Fibroblast of peridontal ligament (primary cell): ENCODE results near the gene CTTN.

Experiments
- DNase-seq: peaks from one replicate; pipeline ENCODE4 v3.0.0-alpha.2; 2010; ENCODE audit errors: extremely low read depth

Gene CTTN

DNA sequence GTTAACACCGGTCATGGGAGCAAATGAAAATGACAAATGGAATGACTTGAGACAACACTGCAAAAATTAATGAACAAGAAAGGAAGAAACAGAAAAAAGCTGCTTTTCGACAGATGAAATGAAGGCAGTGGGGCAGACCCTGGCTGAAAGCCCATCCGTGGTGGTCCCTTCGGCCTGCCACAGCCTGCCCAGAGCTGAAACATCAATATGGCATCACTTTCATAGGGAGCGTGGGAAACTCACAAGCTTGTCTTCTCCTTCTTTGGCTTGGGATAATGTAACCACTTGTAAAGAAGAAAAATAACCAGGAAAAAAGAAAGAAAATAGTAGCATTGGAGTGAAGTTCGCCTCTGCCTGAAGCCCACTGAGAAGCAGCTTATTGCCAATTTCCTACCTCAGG is 78.8 kb downstream of the CTTN start:
- DNase-seq = no peak

DNA sequence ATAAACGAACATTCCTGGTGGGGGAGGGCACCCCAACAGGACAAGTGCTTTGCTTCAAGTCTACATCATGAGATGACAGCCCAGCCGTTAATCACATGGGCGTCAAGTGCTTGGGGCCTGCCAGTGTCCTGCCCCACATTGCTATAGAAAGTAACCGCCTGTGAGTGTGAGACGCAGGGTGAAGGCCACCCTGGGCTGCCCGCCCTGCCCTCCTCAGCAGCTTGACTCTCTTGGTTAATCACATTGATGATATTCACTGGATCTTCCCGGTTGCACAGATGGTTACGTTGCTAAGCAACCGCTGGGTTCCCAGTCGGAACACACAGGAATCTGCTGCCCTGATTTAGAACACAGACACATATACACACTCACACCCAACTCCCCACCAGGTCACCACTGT is 79.3 kb downstream of the CTTN start:
- DNase-seq = peak; percentile 25

DNA sequence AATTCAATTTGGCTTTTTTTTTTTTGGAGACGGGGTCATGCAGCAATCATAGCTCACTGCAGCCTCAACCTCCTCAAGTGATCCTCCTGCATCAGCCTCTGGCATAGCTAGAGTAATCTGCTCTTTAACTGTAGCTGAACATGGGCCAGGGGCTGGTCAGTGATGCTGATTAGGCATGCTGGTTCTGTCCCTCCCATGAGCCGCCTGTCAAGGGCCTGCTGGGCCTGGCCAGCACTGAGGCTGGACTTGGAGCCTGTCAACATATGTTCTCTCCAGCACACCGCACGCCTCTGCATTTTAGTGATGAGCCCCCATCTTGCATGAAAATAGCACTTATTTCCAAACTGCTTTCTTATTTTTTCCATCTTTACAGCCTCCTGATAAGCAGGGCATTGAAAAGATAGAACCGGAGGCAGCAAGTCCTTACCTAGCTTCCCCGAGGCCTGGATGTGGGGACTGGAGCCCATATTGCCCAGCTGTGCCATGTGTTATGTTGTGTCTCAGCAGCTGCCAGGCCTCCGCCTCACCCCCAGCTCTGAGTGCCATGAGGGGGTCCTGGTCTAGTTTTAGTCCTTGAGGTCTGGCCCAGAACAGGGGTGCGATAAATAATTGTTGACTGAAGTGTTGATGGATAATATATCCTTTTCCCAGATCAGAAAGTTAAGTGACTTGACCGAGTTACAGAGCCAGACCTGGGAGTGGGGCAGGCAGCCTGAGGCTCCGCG is 80.0 kb downstream of the CTTN start:
- no peak for DNase-seq

DNA sequence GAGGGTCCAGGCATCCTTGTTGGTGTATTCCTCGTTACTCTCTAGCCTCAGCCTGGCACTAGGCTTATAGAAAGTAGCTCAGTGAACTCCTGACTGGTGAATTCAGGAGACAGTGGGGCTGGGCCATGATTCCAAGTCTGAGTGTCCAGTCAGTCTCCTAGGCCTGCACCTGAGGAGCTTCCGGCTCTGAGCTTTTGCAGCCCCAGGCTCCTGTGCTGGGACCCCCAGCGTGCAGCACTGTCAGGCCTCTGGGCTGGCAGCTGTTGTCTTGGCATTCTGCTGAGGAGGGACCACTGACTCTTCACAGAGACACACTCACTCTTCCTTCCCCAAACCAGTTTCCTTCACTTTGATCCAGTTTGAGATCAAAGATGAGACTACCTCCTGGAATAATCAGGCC is 82.4 kb downstream of the CTTN start:
- no peak for DNase-seq

DNA sequence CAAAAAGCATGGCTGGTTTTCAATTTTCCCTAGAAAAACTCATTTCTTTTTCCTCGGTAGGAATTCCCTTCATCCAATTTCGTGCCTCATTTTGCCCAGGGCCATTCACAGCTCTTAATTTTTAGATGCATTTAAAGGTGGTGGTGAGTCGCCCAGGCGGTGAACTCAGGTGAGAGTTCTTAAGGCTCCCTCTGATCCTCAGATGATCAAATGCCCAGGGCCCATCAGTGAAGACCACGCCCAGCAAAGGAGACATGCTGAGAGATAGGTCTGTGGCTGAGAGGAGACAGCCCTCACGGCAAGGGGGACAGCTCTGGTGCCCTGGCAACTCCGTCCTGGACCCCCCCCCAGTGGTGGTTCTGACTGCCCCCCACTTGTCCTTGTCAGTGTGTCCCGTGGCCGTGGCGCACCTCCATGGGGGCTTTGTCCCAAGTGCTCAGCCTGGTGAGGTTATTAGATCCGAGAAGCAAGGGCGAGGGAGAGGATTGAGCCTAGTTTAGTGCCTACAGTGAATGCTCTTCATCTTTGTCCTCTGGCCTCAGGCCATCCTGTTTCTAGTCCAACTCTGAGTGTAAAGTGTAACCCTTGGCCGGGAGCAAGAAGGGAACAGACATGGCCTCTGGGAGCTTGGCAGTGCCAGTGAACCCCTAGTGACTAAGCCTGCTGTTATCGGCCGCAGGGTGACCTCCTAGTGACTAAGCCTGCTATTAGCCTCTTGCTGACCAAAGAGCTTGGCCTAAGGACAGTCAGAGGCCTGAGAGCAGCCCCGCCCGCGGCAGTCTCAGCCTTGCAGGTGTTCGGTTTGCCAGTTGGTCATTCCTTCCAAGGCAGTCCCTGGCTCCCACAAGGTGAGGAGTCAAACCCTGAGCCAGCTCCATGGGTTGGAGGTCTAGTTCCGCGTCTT is 83.5 kb downstream of the CTTN start:
- DNase-seq = peak; percentile 57

DNA sequence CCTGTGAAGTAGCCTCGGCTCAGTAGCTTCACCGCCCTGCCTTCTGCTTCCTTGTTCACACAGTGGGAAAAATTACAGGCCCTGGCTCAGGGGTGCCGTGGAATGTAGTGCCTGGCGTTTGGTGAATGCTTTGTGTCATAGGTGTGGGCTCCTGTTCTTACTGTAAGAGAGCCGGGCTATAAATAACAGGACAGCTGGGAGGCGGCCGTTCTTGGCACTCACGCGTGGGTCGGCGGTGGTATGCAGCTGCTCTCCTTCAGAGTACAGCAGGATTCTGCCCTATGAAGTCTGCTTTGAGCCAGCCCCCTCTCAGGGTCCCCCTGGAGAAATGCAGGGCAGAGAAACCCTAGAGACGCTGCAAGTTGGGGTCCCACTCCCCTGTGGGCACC is 84.2 kb downstream of the CTTN start:
- no peak for DNase-seq

DNA sequence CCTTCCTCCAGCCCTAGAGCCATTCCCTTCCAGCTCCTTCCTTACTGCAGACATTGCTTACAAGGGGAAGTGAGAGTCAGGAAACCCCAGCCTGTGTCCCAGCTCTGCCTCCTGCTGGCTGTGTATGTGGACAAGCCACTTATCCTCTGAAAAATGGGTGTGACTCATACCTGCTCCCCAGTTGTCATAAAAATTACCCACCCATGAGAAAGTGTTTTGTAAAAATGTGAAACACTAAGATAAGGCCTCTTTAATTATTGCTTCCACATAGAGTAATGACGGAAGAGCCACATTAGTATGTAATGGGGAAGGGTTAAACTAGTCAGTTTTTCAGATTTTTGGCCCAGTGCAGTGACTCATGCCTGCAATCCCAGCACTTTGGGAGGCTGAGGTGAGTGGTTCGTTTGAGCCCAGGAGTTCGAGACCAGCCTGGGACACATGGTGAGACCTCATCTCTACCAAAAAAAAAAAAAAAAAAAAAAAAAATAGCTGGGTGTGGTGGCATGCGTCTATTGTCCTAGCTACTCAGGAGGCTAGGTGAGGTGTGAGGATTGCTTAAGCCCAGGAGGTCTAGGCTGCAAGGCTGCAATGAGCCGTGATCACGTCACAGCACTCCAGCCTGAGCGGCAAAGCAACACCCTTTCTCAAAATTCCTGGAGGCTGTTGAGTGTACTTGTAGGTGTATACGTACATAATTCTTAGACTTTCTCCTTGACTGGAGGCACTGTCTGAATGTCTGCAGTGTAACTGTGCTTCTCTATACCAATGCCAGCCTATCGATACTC is 84.9 kb downstream of the CTTN start:
- peak; percentile 39 for DNase-seq

DNA sequence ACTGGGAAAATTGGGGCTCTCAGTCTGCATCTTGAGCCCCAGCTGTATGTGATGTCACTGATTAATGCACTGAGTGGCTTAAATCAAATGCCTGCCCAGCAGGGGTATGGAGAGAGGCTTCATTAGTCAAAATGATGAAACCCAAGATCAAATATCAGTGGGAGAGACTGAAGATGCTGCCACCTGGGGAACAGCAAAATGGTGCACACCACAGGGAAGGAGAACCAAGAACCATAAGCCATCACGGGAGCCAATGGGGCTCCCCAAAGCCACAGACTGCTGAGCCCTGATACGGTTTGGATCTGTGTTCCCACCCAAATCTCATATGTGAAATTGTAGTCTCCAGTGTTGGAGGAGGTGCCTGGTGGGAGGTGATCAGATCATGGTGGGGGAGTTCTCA is 85.6 kb downstream of the CTTN start:
- no peak for DNase-seq

DNA sequence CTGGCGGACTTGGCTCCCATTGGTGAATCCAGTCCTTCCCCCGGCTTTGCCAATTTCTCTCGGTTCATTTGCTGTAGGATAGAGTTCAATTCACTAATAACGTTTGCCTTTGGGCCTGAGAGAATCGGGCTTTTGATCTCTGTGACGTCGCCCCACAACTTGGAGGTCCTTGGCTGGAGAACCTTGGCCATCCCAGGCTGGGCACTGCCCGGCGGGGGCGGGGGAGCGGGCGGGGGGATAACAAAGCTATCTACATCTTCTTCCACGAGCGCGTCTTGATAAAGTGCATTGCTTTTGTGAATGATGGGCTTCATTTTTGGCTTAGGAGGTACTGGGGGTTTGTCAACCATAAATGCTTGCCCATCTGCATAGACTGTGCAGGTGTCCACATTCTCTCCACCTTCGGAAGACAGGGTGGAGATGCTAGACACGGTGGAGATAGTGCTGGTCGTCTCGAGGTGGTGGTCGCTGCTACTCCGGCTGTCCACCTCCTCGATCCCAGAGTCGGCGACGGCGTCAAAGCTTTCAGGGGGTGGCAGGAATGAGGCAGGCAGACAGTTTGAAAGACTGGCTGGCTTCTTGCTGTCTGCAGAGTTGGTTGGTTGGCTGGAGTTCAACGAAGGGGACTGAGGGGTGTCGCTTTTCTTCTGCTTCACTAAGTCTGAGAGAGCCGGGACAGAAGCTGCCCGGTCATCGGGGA is 87.1 kb downstream of the CTTN start:
- no peak for DNase-seq

DNA sequence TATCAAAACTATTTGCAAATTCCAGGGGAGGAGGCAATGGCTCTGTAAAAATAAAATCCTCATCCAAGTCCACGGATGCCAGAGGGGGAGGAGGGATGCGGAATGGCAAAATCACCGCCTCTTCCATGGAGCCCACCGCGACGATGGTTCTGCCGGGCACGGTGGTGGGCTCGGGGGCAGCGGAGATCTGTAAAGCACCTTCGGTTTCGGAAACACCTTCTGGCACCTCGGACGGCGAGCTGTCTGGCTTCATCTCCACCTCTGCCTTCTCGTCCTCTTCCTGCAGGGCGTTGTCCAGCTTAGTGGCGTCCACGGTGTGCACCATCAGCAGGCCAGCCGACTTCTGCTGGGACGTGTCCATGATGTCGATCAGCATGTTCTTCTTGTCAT is 87.7 kb downstream of the CTTN start:
- no peak for DNase-seq
